CD1c-positive myeloid dendritic cell (primary cell): Measurements from ENCODE around the gene ALG2.

Experiments used
- DNase-seq: peaks from one replicate; pipeline ENCODE4 v3.0.0-alpha.2; 2016; ENCODE audit errors: extremely low spot score

ALG2 gene, protein sequence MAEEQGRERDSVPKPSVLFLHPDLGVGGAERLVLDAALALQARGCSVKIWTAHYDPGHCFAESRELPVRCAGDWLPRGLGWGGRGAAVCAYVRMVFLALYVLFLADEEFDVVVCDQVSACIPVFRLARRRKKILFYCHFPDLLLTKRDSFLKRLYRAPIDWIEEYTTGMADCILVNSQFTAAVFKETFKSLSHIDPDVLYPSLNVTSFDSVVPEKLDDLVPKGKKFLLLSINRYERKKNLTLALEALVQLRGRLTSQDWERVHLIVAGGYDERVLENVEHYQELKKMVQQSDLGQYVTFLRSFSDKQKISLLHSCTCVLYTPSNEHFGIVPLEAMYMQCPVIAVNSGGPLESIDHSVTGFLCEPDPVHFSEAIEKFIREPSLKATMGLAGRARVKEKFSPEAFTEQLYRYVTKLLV

GRCh38 chr9:99221621-99222415, at the start of gene ALG2, which contains the start of gene SEC61B:
Gene ALG2, minus strand, starts transcription at chr9:99221942. Its CDS starts 48 bp downstream, at chr9:99221894.
Gene SEC61B, plus strand, starts transcription at chr9:99222282. Its CDS starts 82 bp downstream, at chr9:99222364.
- peak; percentile 95 for DNase-seq

DNA sequence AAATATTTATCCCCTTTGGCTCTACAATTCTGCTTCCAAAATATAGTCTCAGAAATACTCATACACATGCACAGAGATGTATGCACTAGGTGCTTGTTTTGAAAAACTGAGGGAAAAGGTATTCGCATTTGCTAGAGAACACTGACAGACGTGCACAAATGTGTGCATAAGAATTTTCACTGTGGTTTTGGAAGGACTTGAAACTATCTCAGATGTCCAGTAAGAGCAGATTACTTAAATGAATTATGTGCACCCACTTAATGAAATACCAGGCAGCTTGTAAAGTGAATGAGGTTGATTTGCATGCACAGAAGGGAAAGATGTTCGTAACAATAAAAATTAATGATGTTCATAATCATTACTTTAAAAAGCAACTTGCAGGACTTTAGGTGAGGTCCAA, 48.7 kb upstream of the ALG2 start:
- no peak for DNase-seq

GRCh38 chr9:99269416-99269815, 47.7 kb upstream of the ALG2 start:
- no peak for DNase-seq

DNA sequence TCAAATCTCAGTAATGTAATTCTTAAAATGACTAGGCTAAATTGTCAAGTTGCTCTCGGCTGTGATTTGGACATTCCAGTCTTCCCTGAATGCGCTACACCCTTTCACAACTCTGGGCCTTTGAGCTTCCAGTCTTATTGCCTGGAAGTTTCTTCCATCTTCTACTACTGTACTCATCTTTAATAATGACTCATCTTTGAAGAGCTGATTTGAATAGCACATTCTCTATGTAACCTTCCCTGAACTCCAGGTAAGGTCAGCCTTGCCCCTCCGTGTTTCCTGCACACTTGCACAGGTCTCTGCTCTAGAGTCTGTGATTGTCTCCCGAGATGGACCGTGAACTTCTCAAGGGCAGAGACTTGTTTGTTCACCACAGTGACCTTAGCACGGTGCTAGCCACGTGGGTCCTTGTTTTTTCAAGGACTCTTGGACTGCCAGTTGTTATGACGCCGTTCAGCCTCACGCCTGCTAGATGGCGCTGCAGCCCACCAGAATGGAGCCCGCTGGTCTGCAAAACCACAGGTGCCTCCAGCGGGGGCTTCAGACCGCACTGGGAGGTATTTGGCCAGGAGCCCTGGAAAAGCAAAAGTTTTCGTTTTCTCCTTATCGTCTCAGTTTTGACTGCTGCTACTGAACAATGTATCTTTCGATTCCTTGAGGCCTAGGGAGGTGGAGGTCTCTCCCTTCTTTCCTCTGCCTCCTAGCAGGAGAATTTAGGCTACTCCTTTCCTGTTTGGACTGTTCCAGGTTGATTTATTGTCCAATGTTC, 44.7 kb upstream of the ALG2 start:
- DNase-seq: peak; percentile 74

DNA sequence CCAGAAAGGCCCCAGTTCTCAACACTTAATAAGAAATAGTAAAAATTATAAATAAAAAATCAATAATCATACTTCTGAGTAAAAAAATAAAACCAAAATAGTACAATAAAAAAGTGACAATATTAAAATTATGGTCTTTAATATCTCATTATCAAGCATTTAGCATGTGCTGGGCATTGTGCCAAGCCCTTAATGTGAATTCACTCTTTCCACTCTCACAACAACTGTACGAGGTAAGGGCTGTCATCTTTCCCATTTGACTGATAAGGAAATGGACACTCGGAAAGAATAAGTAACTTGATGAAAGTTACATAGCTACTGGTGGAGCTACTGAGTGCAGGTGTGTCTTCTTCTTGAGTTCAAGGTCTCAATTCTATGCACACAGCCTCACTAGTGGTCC, 43.9 kb upstream of the ALG2 start:
- DNase-seq: no peak

- peak; percentile 18 for DNase-seq
These were observed 42.4 kb upstream of the ALG2 start for GRCh38 chr9:99264070-99264680.

DNA sequence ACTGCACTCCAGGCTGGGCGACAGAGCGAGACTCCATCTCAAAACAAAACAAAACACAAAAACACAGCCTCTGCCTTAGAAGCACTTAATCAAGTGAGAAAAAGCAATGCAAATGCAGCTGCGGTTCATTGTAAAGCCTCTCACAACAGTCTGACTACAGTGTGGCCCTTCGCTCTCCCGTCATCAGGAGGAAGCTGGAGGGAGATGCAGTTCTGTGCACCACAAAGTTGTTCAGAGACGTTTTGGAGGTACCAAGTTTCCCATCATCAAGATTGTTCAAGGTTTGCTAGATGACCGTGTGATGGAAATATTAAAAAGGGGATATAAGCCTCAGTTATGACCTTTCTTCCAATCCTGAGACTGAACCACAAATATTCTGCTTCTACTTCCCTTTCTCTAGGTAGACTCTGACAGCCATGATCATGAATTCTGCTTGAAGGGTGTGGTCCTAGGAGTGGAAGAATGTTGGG, 41.2 kb upstream of the ALG2 start:
- DNase-seq: no peak

GRCh38 chr9:99261923-99262322, 40.2 kb upstream of the ALG2 start:
- no peak for DNase-seq

DNA sequence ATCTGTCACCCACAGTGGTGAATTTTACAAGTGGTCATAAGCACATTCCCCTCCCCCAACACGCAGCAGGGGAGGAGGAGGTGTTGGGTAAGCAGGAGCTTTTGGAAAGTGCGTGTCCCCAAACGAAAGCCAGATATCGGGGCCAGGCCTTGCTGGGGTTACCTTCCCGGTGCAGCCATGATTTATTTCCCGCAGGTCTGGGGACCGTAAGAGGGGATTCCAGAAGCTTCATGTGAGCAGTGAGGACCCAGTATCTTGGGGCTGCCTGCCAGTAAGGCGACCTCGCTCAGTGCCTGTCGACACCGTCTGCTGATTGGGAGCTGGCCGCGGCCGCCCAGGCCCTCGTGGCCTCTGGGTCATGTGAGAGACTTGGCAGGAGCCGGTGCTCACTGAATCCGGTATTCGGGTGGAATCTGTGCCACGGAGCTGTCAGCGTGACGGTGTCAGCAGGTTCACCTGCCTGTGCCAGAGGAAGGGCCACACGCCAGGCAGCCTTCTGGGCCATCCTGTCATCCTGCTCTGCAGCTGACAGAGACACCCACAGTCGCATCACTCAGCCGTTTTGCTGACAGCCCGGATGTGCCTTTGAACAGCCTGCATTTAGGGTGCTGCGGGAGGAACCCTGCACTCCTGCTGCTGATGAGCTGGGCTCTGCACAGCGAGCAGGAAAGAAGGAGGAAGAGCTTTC, 37.6 kb upstream of the ALG2 start:
- DNase-seq: peak; percentile 32

- DNase-seq: no peak
These were observed 36.1 kb upstream of the ALG2 start for GRCh38 chr9:99257723-99258389.

DNA sequence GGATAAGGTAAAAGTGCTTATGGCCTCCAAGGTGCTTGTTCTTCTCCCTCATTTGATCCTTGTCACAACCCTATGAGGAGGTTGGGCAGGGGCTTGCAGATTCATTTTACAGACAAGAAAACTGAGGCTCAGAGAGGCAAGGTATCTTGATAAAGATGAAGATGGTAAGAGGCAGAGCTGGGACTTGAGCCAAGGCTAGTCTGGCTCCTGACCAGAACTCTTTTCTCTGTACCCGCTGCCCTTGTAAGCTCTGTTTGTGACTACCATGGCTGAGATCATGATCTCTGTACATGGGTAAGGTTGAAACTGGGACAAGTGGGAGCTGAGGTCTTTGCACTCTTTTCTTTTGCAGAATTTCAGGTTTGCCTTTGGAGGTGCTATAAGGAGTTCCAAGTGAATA, 33.9 kb upstream of the ALG2 start:
- DNase-seq: no peak

DNA sequence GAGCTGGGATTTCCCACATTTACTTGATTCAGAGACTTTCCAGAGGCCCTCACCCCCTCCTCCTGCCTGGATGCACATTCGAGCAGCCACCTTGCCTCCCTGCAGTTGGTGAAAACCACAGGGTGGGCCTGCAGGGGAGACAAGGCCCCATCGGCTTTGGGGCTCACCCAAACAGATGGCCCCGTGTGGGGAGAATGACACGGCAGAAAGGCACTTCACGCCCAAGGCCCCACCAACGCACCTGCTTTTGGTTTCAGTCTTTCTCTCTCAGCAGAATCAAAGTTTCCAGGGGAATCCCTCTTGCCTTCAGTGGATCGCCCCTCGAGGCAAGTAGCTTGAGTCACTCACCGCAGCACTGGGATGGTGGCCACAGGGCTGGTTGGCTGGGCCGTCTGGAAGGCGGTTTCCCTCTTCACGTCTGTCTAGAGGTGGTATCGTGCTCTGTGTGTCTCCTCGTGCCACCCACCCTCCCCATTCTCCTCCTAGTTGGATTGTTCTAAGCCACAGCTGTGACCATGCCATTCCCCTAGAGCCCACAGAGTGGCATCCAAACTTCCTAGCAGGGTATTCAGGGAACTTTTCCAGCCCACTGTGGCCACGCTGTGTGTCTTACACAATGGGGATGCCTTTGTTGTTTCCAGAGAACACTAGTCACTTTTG, 32.2 kb upstream of the ALG2 start:
- DNase-seq: peak; percentile 12

GRCh38 chr9:99253134-99253533, 31.4 kb upstream of the ALG2 start:
- no peak for DNase-seq

DNA sequence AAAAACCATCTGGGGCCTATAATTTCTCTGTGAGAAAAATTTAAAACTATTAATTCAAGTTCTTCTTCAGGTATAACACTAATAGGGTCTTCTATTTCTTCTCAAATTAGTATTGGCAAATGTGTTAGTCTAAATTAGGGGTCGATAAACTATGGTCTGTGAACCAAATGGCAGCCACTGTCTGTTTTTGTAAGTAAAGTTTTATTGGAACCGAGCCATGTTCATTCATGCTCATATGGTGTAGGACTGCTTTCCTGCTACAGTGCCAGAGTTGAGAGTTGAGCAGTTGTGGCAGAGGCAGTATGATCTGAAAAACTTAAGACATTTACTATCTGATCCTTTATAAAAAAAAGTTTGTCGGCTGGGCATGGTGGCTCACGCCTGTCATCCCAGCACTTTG, 29.4 kb upstream of the ALG2 start:
- DNase-seq: no peak

- DNase-seq: no peak
These were observed 27.9 kb upstream of the ALG2 start for GRCh38 chr9:99249619-99250018.

DNA sequence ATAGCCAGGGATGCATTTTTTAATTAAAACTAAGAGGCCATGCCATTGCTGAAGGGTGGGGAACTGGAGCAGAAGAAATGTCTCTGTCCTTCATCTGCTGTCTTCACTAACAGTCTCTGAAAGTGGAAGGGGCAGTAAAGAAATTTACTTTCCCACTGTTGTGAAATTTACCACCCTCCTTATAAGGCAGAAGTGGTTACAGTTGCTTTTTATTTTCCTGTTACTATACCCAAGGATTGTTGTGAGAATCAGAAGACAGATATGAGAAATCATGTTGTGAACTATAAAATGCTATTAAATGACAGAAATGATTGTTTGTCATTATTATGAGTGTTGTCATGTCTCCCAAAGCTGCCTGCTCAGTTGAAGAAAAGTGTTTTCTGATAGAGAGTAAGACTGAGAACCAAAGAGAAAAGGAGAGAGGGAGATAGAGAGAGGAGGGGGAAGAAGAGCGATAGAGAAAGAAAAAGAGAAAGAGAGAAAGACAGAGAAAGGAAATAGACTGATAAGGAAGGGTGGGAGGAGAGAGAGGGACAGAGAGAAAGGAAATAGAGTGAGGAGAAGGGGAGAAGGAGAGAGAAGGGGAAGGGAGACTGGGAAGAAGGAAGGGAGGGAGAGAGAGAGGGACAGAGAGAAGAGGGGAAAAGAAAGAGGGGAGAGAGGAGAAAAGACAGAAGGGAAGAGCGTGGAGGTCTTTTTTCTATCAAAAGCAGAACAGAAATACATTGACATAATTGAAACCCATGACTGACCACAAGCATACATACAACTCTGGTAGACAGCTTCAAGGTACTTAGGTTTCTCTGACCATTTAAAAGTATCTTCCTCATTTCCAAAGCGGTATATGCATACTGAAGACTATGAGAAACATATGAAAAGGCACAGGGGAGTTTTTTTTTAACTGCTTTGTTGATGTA, 22.9 kb upstream of the ALG2 start:
- DNase-seq: peak; percentile 47

GRCh38 chr9:99241106-99241505, 19.4 kb upstream of the ALG2 start:
- no peak for DNase-seq

DNA sequence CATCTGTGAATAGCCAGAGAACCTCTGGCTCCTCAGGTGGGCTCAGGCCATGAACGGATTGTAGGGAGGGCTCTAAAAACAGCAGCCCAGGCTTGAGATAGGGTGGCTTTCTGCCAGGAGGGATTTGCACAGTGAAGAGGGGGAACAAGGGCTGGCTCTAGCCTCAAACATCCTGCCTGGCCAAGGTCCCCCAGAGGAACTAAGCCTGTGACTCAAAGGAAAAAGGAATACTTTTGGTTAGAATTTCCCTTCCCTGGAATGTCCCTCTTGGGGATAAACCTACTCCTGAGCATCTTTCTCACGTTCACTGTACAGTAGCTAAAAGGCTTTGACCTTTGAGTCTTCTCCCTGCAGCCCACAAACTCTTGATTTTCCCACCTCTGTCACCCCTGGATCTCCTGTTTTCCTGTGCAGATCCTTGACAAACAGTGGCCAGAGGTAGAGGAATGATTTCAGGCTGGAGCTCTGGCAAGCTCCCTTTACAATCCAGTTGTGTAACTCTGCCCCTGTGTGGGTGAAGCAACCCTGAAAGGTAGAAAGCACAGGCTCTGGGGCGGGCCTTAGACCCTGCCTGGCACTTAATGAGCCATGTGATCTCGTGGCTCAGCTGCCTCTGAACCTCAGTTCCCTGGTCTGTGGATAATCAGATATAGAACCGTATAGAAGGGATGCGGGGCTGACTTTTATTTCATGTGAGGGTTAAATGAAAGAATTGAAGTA, 17.8 kb upstream of the ALG2 start:
- DNase-seq: no peak
